ENCODE data around the gene AREG. TPM values are rescaled to one million over a fixed set of nuclear protein-coding genes. Genes with fewer than 3 reads are reported as not detected.

The AREG gene
- total RNA-seq, 1 donor from 2014 or later: 17.1 TPM

GRCh38 chr4:74501579-74501978 is 56.6 kb downstream of the AREG start:
- no peak for TF ChIP-seq CTCF (conservative IDR thresholded peaks at IDR 0.05)
- no peaks in the 10 kb centered on the region for H3K4me1 Mint-ChIP-seq (ENCODE audit: unreplicated experiment)
- H3K9me3 Mint-ChIP-seq: no peaks in the 10 kb centered on the region
- DNase-seq (ENCODE audit: extremely low spot score, unreplicated experiment): no peak
- no peak overlapping the region for H3K27ac Mint-ChIP-seq
- H3K27me3 Mint-ChIP-seq: no peaks in the 10 kb centered on the region
- no peak overlapping the region for H3K4me3 Mint-ChIP-seq
- no peaks in the 10 kb centered on the region for H3K36me3 Mint-ChIP-seq

GRCh38 chr4:74503580-74503979 is 58.6 kb downstream of the AREG start:
- H3K27ac Mint-ChIP-seq: no peak overlapping the region

GRCh38 chr4:74504212-74504611 is 59.3 kb downstream of the AREG start:
- TF ChIP-seq CTCF (conservative IDR thresholded peaks at IDR 0.05): no peak
- DNase-seq (ENCODE audit: extremely low spot score, unreplicated experiment): no peak
- Mint-ChIP-seq H3K4me1 (ENCODE audit: unreplicated experiment) (no peaks in the 10 kb centered on the region), H3K9me3 (no peaks in the 10 kb centered on the region), H3K36me3 (no peaks in the 10 kb centered on the region), H3K27ac (no peak overlapping the region), H3K27me3 (no peaks in the 10 kb centered on the region), H3K4me3 (no peak overlapping the region)

More at GRCh38 chr4:74503580-74503979, 58.6 kb downstream of the AREG start:
- no peak for TF ChIP-seq CTCF (conservative IDR thresholded peaks at IDR 0.05)
- Mint-ChIP-seq H3K4me3 (no peak overlapping the region), H3K4me1 (ENCODE audit: unreplicated experiment) (no peaks in the 10 kb centered on the region), H3K27me3 (no peaks in the 10 kb centered on the region), H3K36me3 (no peaks in the 10 kb centered on the region), H3K9me3 (no peaks in the 10 kb centered on the region)
- no peak for DNase-seq (ENCODE audit: extremely low spot score, unreplicated experiment)

Other genes with a start within 250 kb of the AREG start
- 2.4 and 16.6 TPM in 2 replicates for gene EPGN, start 136.7 kb upstream of the AREG start, total RNA-seq (ENCODE audit: low replicate concordance)
- 3.1 and 4.4 TPM in 2 replicates for gene EREG, start 80.0 kb upstream of the AREG start, total RNA-seq (ENCODE audit: low replicate concordance)